Right kidney (tissue), 9 donors: ENCODE results near the gene PLCB3.

Experiments used
- DNase-seq: peaks from one replicate; pipeline ENCODE4 v3.0.0-alpha.2; 2016
- long read RNA-seq, 8 donors: transcript quantifications; one replicate each; lab custom pipeline, GENCODE V29; 2026

PLCB3 gene
- long read RNA-seq, donor 1, full-length matches to known transcripts, result 1 of 1 reads
- long read RNA-seq, donor 1, partial matches to known transcripts, result 0 of 1 reads
- long read RNA-seq, donor 1, other reads (novel, unspliced or antisense), result 0 of 1 reads
- long read RNA-seq, donor 2, result 0 reads
- long read RNA-seq, donor 3, result 0 reads
- long read RNA-seq, donor 4, partial matches to known transcripts, result 8 of 9 reads
- long read RNA-seq, donor 4, other reads (novel, unspliced or antisense), result 0 of 9 reads
- long read RNA-seq, donor 5, full-length matches to known transcripts, result 1 of 1 reads
- long read RNA-seq, donor 5, partial matches to known transcripts, result 0 of 1 reads
- long read RNA-seq, donor 5, other reads (novel, unspliced or antisense), result 0 of 1 reads
- long read RNA-seq, donor 6, full-length matches to known transcripts, result 1 of 1 reads
- long read RNA-seq, donor 6, partial matches to known transcripts, result 0 of 1 reads
- long read RNA-seq, donor 6, other reads (novel, unspliced or antisense), result 0 of 1 reads
- long read RNA-seq, donor 7, partial matches to known transcripts, result 9 of 9 reads
- long read RNA-seq, donor 7, other reads (novel, unspliced or antisense), result 0 of 9 reads
- long read RNA-seq, donor 8, result 0 reads

DNA sequence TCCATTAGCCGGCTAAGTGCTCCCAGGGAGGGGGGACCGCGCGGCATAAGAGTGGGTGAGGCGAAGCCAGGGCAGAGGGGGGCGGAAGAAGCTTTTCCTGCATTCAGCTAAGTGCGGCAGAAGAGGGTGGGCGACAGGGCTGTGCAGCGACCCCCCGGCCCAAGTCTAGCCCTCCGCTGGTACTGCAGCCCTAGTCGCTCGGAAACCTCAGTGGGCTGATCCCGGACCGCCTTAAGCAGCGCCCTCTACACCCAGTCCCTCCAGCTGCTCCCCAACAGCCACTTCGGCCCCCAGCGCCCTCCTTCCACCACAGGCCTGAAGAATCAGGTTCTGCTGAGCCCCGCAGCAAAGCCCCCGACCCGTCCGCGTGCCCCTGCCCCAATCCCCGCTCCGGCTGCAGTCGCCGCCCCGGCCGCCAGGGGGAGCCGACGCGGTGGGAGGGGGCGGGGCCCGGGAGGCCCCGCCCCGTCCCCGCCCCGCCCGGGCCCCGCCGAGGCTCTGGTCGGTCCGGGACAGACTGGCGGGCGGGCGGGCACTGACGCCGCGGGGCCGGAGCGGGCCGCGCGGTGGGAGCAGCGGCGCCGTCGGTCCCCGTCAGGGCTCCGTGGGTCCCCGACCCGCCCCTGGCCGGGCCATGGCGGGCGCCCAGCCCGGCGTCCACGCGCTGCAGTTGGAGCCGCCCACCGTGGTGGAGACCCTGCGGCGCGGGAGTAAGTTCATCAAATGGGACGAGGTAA, at the start of gene PLCB3:
PLCB3 (plus strand) TSS at position 515 of the 737 bp plus-strand sequence; CDS start at position 635, 120 bp downstream.
- DNase-seq, result peak; percentile 67

DNA sequence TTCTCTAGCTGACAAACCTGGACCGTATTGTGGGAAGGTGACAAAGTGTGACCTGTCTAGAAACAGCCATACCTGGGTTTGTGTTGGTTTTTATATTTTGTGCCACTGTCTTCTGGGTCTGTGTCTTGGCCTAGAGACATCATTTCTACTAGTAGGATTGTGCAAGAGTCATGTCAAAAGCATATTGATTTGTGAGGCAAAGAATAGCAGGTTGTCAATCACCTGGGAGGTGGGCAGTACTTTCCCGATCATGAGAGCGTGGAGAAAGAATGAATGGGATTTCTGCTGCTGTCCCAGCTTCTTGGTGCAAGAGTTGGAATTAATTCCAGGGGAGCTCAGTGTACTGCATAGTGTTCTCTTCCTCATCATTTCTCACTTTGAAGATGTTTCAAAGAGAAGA, 49.8 kb upstream of the PLCB3 start:
- DNase-seq, result no peak

DNA sequence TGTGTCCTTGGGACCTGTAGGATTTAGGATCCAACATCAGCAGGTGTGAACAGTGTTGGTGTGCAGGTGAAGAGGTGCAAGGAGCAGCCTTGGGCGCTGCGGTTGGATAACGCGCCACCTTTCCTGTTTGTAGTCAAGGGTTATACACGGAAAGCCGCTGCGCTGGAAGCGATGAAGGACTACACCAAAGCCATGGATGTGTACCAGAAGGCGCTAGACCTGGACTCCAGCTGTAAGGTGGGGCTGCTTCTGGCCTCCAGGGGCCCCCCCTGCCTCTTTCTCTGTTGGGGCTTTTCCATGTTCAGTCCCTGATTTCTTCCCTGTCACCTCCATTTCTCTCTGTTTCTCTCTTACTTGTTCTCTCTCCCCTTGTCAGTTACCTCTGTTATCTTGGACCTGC, 48.3 kb upstream of the PLCB3 start:
- DNase-seq, result no peak

DNA sequence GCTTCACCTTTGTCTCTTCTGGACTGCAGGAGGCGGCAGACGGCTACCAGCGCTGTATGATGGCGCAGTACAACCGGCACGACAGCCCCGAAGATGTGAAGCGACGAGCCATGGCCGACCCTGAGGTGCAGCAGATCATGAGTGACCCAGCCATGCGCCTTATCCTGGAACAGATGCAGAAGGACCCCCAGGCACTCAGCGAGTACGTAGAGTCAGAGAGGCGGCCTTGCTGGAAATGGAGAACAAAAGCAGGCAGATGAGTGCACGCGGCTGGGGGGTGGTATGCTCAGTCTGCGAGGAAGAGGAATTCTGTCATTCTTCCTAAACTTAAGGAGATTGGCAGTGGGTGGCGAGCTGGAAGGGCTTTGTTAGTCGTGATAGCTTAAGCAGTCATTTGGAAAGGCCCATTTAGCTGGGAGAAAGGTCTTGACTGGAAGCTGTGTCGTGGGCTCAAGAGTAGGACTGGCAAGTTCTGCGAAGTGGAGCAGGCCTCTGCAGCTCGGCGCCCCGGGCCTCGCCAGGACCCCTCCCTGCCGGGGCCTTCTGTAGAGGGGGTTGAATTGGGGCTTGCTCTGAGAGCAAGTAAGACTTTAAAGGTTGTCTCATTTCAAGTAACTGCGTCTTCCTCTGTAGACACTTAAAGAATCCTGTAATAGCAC, 47.8 kb upstream of the PLCB3 start:
- DNase-seq, result no peak

DNA sequence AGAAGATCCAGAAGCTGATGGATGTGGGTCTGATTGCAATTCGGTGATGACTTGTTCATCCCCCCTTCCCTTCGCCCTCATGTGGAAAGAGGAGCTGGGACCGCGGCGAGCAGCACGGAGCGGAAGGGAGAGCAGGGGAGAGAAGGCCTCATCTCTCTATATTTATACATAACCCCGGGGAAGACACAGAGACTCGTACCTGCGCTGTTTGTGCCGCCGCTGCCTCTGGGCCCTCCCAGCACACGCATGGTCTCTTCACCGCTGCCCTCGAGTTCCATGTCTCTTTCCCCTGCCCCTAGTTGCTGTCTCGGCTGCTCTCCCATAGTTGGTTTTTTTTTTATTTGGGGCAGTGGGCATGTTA, 47.3 kb upstream of the PLCB3 start:
- DNase-seq, result no peak

- peak; percentile 65 for DNase-seq
These were observed 46.8 kb upstream of the PLCB3 start for GRCh38 chr11:64204464-64204989.

DNA sequence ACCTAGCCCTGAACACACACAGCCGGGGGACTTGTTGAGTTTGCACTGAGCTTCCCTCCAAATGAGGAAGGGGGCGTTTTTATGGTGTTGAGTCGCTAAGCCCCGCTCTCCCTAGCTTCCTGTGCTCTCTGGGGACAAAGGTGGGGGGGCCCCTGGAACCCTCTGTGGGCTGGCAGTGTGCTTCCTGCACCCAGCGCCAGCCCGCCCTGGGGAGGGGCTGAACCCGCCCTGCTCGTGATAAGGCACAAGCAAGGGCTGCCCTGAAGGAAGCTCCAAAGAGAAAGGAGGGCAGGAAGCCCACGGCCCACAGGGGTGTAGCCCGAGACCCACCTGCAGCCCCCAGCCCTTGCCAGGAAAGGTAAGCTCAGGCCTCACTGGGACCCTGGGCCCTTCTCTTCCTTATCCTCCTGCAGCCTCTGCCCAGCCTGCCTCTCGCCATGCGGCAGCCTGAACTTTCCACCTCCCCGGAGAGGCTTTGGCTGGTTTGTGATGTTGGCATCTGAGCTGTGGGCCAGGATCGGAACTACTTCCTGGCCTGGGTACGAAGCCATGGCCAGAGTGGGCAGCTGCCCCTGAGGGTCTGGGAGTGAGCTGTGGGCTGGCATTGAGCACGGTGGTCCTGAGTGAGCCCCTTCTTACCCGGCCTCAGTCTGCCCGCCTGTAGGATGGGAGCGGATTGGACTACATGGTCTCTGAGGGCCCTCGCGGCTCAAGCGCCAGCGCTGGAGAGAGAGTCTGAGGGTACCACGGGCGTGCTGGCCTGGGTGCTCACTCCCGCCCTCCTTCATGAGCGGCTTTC, 44.7 kb upstream of the PLCB3 start, which contains the start of gene FERMT3:
FERMT3 (plus strand) TSS at position 265 of the 799 bp plus-strand sequence. CDS start 644 bp downstream, outside the sequence.
- DNase-seq, result no peak

DNA sequence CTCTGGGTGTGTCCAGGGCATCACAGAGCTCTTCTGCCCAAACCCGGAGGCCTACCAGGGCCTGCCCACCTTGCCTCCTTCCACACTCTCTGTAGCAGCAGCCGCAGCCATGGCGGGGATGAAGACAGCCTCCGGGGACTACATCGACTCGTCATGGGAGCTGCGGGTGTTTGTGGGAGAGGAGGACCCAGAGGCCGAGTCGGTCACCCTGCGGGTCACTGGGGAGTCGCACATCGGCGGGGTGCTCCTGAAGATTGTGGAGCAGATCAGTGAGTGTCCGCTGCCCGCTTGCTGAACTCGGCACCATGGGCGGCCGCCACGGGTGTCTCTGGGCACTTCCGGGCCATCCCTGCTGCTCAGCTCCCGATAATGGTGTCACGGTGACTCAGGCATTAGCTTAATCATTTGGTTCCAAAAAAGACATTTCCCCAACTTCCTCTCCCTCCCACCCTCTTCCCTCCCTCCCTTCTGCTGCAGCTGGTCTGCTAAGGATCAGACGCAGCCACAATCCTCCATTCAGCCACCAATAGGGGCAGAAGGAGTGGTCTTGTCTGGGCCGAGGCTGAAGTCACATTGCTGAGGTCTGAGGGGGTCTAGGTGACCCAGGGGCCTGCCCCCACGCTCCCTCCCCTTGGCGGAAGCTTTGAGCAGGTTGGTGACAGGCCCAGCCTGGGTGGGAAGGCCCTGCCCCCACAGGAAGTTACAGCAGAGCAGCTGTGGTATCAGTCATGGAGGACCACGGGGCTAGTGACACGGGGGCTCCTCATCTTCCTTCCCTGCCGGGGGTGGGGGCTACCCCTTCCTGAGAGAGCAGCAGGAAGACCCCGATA, 43.9 kb upstream of the PLCB3 start:
- DNase-seq, result peak; percentile 53

DNA sequence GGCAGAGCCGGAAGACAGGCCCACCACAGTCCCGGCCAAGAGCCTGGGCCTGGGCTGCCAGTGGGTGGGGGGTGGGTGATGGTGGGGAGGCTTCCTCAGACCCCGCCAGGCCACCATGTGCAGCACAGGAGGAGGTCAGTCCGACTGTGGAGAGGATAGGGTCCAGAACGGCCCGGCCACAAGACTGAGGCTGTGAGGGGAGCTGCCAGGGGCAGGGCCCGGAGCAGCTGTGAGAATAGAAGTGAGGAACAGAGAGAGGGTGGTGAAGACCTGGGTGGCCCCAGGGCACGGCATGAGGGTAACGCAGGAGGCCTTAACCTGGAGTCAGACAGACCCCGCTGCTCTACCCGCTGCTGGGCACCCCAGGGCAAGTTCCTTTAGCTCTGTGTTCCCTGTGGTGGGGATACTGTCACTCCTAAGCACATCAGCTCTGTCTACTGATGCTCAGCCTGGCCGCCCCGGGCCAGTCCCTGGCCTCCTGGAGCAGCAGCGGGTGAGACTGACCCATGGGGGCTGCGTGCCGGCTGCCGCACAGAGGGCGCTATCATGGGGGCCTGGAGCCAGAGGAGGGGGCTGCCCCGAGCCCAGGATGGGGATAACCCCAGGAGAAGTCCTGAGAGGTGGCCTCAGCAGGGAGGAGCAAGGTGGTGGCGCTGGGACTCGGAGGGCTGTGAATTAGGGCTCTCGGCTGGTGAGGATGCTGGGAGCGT, 43.1 kb upstream of the PLCB3 start:
- DNase-seq, result no peak

DNA sequence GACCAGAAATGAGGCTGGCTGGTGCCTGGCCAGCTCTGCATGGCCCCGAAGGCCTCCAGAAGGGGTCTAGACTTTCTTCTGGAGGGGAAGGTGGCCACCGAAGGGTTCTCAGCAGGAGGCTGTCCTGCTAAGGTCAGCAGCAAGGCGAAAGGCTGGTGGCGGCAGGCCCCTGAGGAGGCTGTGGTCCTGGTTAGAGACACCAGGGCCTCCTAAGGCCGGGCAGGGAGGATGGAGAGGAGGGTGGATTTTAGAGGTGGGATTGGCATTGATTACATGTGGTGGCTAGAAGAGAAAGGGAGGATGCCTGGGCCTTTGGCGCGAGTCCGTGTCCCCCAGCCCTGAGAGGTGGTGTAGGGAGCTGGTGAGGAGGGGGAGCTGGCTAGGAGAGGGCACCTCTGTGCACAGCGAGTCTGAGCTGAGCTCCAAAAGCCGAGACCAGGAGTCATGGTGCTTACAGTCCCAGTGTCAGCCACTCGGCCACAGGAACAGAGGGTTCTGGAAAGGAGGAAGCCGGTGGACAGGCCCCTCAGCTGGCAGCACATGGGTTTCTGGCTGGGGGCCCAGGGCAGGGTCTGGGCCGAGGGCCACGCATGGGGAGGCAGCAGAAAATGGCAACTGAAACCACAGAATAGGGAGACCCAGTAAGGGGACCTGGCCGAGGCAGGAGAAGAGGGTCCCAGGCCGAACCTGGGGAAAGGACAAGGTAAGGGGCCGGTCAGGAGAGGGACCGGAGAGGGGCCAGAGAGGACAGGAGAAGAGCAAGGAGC, 42.4 kb upstream of the PLCB3 start:
- DNase-seq, result no peak

- DNase-seq, result no peak
These were observed 41.8 kb upstream of the PLCB3 start for GRCh38 chr11:64209563-64209843.

- no peak for DNase-seq
These were observed 40.9 kb upstream of the PLCB3 start for GRCh38 chr11:64210301-64211020.

GRCh38 chr11:64211181-64211872, 40.0 kb upstream of the PLCB3 start:
- DNase-seq, result no peak

GRCh38 chr11:64216879-64217278, 34.5 kb upstream of the PLCB3 start:
- no peak for DNase-seq

GRCh38 chr11:64218628-64219353, 32.5 kb upstream of the PLCB3 start:
- DNase-seq, result no peak

DNA sequence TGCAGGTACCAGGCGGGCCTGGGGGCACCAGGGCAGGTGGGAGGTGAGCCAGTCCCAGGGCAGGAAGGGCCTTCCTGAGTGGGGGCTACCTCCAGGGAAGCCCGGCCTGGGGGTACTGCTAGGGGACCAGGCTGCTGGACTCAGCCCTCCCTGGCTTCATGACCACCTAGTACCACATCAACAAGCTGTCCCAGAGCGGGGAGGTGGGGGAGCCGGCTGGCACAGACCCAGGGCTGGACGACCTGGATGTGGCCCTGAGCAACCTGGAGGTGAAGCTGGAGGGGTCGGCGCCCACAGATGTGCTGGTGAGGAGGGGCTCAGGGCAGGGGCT, 32.0 kb upstream of the PLCB3 start:
- no peak for DNase-seq

DNA sequence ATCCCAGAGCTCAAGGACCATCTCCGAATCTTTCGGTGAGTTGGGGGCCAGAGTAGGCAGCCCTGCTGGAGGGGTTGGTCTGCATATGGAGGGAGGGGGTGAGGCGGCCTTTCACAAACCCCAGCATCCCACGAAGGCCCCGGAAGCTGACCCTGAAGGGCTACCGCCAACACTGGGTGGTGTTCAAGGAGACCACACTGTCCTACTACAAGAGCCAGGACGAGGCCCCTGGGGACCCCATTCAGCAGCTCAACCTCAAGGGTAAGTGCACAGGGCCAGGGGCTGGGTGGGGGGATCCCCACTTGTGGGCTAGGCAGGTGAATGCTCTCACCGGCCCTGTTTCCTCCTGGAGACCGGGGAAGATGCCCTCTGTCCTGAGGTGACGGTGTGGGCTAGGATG, 31.6 kb upstream of the PLCB3 start:
- DNase-seq, result no peak

DNA sequence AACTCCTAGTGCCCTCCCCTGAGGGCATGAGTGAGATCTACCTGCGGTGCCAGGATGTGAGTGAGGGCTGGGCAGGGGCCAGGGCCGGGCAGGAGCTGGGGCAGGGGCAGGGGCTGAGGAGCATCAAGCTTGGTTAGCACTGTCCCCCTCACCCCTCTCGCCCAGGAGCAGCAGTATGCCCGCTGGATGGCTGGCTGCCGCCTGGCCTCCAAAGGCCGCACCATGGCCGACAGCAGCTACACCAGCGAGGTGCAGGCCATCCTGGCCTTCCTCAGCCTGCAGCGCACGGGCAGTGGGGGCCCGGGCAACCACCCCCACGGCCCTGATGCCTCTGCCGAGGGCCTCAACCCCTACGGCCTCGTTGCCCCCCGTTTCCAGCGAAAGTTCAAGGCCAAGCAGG, 31.1 kb upstream of the PLCB3 start:
- DNase-seq, result no peak
